Measurements from ENCODE around the gene CCDC30.

- TF ChIP-seq CTCF (IDR thresholded peaks at IDR 0.05), result no peak
- TF ChIP-seq POLR2A (IDR thresholded peaks at IDR 0.05; ENCODE audit: low read depth), result no peak
- TF ChIP-seq EP300 (IDR thresholded peaks at IDR 0.05), result no peak
- no peak for TF ChIP-seq POLR2AphosphoS5 (IDR thresholded peaks at IDR 0.05)
Measured at GRCh38 chr1:42691157-42691498, 228.0 kb downstream of the CCDC30 start.

Measured in esophagus muscularis mucosa (tissue), 4 donors.